B cell (primary cell): ENCODE data around the gene CLDND2. TPM values are rescaled to one million over a fixed set of nuclear protein-coding genes. Genes with fewer than 3 reads are reported as not detected.

Experiments
- ATAC-seq: fragments of 200-7000 bp; cut with Tn5 transposase; one replicate; pipeline ENCODE4 v1.10.0; 2021; ENCODE audit warnings: low read depth, mild to moderate bottlenecking, moderate number of reproducible peaks, moderate library complexity
- CTCF ChIA-PET: fragments of 350-600 bp; sonication (Branson Sonifier 250); formaldehyde crosslinking; loops from one replicate; lab custom pipeline; 2021; ENCODE audit warnings: antibody characterized with exemption, inconsistent platforms; lab: Charles Lee
- POLR2A ChIA-PET: fragments of 350-600 bp; sonication (Branson Sonifier 250); formaldehyde crosslinking; loops from one replicate; lab custom pipeline; 2021; ENCODE audit warnings: antibody characterized with exemption; lab: Charles Lee
- DNase-seq: peaks from one replicate; pipeline ENCODE4 v3.0.0; 2013
- H2AFZ ChIP-seq: 2 replicates; pipeline ENCODE4 v1.6.1; 2012; ENCODE audit warnings: mild to moderate bottlenecking, low read depth, low read length; ENCODE audit not compliant: insufficient read depth, poor library complexity, severe bottlenecking
- H3K27ac ChIP-seq, 2 donors: 1 replicate in 1 of 2; 2 replicates in 1 of 2; pipeline ENCODE4 v1.5.1; 2012 to 2013; ENCODE audit warnings: low read length in 2 of 2, mild to moderate bottlenecking in 2 of 2, moderate library complexity in 1 of 2
- H3K27me3 ChIP-seq, 4 experiments: fragments of 200-600 bp in 1 of 4; sonication (generic) in 1 of 4; replicated peaks in 1 of 4; 1 replicate in 2 of 4; 2 replicates in 2 of 4; pipeline versions ENCODE4 v1.6.1 to v1.7.0; 2013 to 2016; ENCODE audit warnings: low read length in 3 of 4, mild to moderate bottlenecking in 2 of 4, mixed read lengths in 1 of 4, moderate library complexity in 1 of 4; ENCODE audit not compliant: insufficient read depth in 4 of 4, control insufficient read depth in 3 of 4; ENCODE audit errors: control extremely low read depth in 1 of 4
- H3K36me3 ChIP-seq, 2 experiments: replicated peaks in 1 of 2; 1 replicate in 1 of 2; 2 replicates in 1 of 2; pipeline versions ENCODE4 v1.6.1 to v1.7.1; 2013; ENCODE audit warnings: low read length in 1 of 2; ENCODE audit not compliant: insufficient read depth in 2 of 2, control insufficient read depth in 1 of 2; ENCODE audit errors: control extremely low read depth in 1 of 2, extremely low read depth in 1 of 2
- H3K4me1 ChIP-seq, 2 donors: fragments of 200-600 bp in 1 of 2; sonication (generic) in 1 of 2; 1 replicate in 1 of 2; 2 replicates in 1 of 2; pipeline versions ENCODE4 v1.5.1 to v1.6.1; 2013 to 2017; ENCODE audit warnings: low read length in 2 of 2; ENCODE audit not compliant: control insufficient read depth in 2 of 2, insufficient read depth in 2 of 2
- H3K4me2 ChIP-seq: replicated peaks from 2 replicates; pipeline ENCODE3; 2012; ENCODE audit warnings: mild to moderate bottlenecking, low read depth, low read length; ENCODE audit not compliant: poor library complexity, severe bottlenecking
- H3K4me3 ChIP-seq, 5 experiments: fragments of 200-600 bp in 1 of 5; sonication (generic) in 1 of 5; 1 replicate in 3 of 5; 2 replicates in 2 of 5; pipeline versions ENCODE4 v1.5.1 to v1.7.0; 2011 to 2016; ENCODE audit warnings: low read length in 4 of 5, mild to moderate bottlenecking in 4 of 5, low read depth in 2 of 5, control low read depth in 1 of 5, moderate library complexity in 1 of 5; ENCODE audit not compliant: insufficient read depth in 1 of 5; ENCODE audit errors: control extremely low read depth in 1 of 5, extremely low read depth in 1 of 5
- H3K79me2 ChIP-seq: fragments of 200-600 bp; sonication (generic); one replicate; pipeline ENCODE4 v1.6.0; 2016; ENCODE audit warnings: low read length; ENCODE audit not compliant: control insufficient read depth, insufficient read depth
- H3K9ac ChIP-seq: fragments of 200-600 bp; sonication (generic); 2 replicates; pipeline ENCODE4 v1.6.1; 2017; ENCODE audit warnings: mild to moderate bottlenecking, low read length, moderate library complexity
- H3K9me3 ChIP-seq, 3 donors: one replicate each; pipeline versions ENCODE4 v1.6.1 to v1.7.1; 2013; ENCODE audit warnings: low read length in 2 of 3; ENCODE audit not compliant: control insufficient read depth in 2 of 3, insufficient read depth in 1 of 3; ENCODE audit errors: control extremely low read depth in 1 of 3
- H4K20me1 ChIP-seq: 2 replicates; pipeline ENCODE4 v1.6.0; 2012; ENCODE audit warnings: mild to moderate bottlenecking, low read length; ENCODE audit not compliant: insufficient read depth, control insufficient read depth, poor library complexity, severe bottlenecking
- H3K27ac Mint-ChIP-seq: one replicate; pipeline ENCODE4 v1.8.0; 2021; ENCODE audit warnings: mixed read lengths
- H3K27me3 Mint-ChIP-seq: one replicate; pipeline ENCODE4 v1.8.0; 2021; ENCODE audit warnings: mixed read lengths
- H3K4me1 Mint-ChIP-seq: one replicate; pipeline ENCODE4 v1.8.0; 2021; ENCODE audit warnings: mixed read lengths
- H3K4me3 Mint-ChIP-seq: one replicate; pipeline ENCODE4 v1.8.0; 2021; ENCODE audit warnings: mixed read lengths
- H3K9me3 Mint-ChIP-seq: one replicate; pipeline ENCODE4 v1.8.0; 2022; ENCODE audit warnings: mixed read lengths; ENCODE audit not compliant: insufficient read depth
- CTCF ChIP-seq: fragments of 200-600 bp; IDR thresholded peaks from one replicate; pipeline ENCODE4 v1.8.0; 2022; ENCODE audit warnings: antibody characterized with exemption, mild to moderate bottlenecking
- EZH2 ChIP-seq: IDR thresholded peaks from 2 replicates; pipeline ENCODE4 v1.6.1; 2012; ENCODE audit warnings: borderline replicate concordance, low read depth, mild to moderate bottlenecking, moderate library complexity, low read length; ENCODE audit not compliant: insufficient read depth, poor library complexity, severe bottlenecking
- WGBS: methylation state at CpG from one replicate; pipeline ENCODE4 v1.1.5; 2013; ENCODE audit warnings: missing lambda C conversion rate; ENCODE audit not compliant: insufficient coverage; 5-methylcytosine and 5-hydroxymethylcytosine counted together
- intact Hi-C: fragments of 100-400 bp; cut with micrococcal nuclease; formaldehyde crosslinking; loops from one replicate; pipeline ENCODE4 v1.10.0; 2022
- polyA plus RNA-seq: library from polyadenylated mRNA; depleted of rRNA; stranded (reverse); fragments of >200 nt; gene quantifications from 2 replicates; pipeline ENCODE4 v1.2.3, GENCODE V29; 2012
- total RNA-seq, 2 donors: library from RNA; stranded (reverse); fragments of 120-200 nt in 1 of 2; gene quantifications; 1 replicate in 1 of 2; 2 replicates in 1 of 2; pipeline versions ENCODE4 v1.2.3 to v1.2.4, GENCODE V29; 2013 to 2022

The CLDND2 gene
- total and polyA plus RNA-seq, 2 donors (not counting 1 experiment from before 2014, with no cell fraction given), result 1.9 TPM; not detected in 1

DNA sequence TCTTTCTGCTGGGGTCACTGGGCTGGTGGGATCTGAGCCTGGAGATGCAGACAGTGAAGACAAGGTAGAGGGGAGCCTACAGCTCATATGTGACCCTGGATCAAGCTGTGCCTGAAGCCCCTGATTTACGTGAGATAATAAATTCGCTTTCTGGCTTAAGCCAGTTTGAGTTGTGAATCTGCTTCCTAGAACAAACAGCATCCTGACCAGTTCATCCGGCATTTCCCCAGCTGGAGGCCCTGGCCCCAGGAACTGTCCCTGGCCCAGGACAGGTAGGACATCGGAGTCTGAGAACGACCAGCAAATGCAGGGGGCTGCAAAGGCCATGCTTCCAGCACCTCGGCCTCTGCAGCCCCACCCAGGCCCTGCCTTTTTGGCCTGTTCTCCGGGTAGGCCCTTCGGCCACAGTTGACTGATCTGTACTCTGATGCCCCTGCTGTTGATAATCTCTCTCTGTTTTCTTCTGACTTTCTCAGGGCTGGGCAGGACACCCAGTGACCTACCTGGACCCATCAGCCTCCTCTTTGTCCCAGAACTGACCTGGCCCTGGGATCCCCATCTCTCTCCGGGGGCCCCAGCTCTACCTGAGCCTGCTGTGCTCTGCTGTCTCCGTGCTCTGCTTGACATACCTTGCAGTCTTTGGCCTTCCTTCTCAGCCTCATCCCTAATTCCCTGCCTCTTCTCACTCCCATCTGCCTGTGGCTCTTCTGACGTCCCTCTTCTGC lies 17.4 kb downstream of the CLDND2 start:
- Mint-ChIP-seq H3K27ac (no peak overlapping the region), H3K27me3 (no peaks in the 10 kb centered on the region), H3K4me3 (no peak overlapping the region), H3K9me3 (no peaks in the 10 kb centered on the region), H3K4me1 (peaks cover 1% of the 10 kb centered on the region)
- Histone ChIP-seq H3K4me2 (no peak overlapping the region), H2AFZ (no peak overlapping the region), H3K27me3 (no peaks in the 10 kb centered on the region), H3K36me3 (peaks cover 0 to 31% of the 10 kb centered on the region in 2 experiments), H3K27ac (no peak overlapping the region), H3K79me2 (no peaks in the 10 kb centered on the region), H3K4me3 (no peak overlapping the region), H4K20me1 (no peaks in the 10 kb centered on the region), H3K4me1 (peaks cover 0 to 2% of the 10 kb centered on the region in 2 donors), H3K9me3 (no peaks in the 10 kb centered on the region), H3K9ac (no peak overlapping the region)
- TF ChIP-seq EZH2 (no peak), CTCF (no peak)
- DNase-seq, result no peak
- ATAC-seq, result no peak
- 98% methylated on average over 11 of the region's 11 CpGs for WGBS
- ChIA-PET CTCF (no interaction called here), POLR2A (no interaction called here)
- intact Hi-C loops, result no loop called here

- Mint-ChIP-seq H3K4me1 (peaks cover 32% of the 10 kb centered on the region), H3K4me3 (no peak overlapping the region), H3K27me3 (no peaks in the 10 kb centered on the region), H3K27ac (no peak overlapping the region), H3K9me3 (no peaks in the 10 kb centered on the region)
- ChIA-PET CTCF (interaction anchor here (1.2 kb wide), 1 partner anchor 126 kb away, joined by 3 read pairs; no protein-coding TSS in a partner anchor), POLR2A (no interaction called here)
- Histone ChIP-seq H3K9me3 (no peaks in the 10 kb centered on the region), H3K4me3 (no peak overlapping the region), H3K27ac (no peak overlapping the region), H3K79me2 (no peaks in the 10 kb centered on the region), H2AFZ (no peak overlapping the region), H3K9ac (no peak overlapping the region), H3K27me3 (no peaks in the 10 kb centered on the region), H3K4me1 (peaks cover 34 to 42% of the 10 kb centered on the region in 2 donors), H3K4me2 (no peak overlapping the region), H3K36me3 (peaks cover 0 to 38% of the 10 kb centered on the region in 2 experiments), H4K20me1 (no peaks in the 10 kb centered on the region)
- TF ChIP-seq EZH2 (no peak), CTCF (no peak)
- DNase-seq, result no peak
- 85% methylated on average over 7 of the region's 10 CpGs for WGBS
- no peak for ATAC-seq
- intact Hi-C loops, result no loop called here
Measured at GRCh38 chr19:51347209-51347928, 21.4 kb downstream of the CLDND2 start.
